ENCODE data around the gene LMX1A. TPM values are rescaled to one million over a fixed set of nuclear protein-coding genes. Genes with fewer than 3 reads are reported as not detected.

LMX1A gene
- total RNA-seq, 1 donor from 2014 or later: 1.7 TPM

- Histone ChIP-seq H3K27ac (no peak overlapping the region), H3K4me3 (no peak overlapping the region), H3K27me3 (no peaks in the 10 kb centered on the region), H3K36me3 (no peaks in the 10 kb centered on the region), H3K4me1 (no peaks in the 10 kb centered on the region), H3K9me3 (no peaks in the 10 kb centered on the region)
- intact Hi-C loops (cut with DNase I): no loop called here
- TF ChIP-seq CTCF (IDR thresholded peaks at IDR 0.05): no peak
- DNase-seq (ENCODE audit: low spot score in 2 of 2): peak in 1 of 2 donors; percentile 68
Measured at GRCh38 chr1:165364568-165365133, 8.1 kb upstream of the LMX1A start.

- Histone ChIP-seq H3K4me3 (peak overlapping the region; percentile 43 to 60), H3K36me3 (no peaks in the 10 kb centered on the region), H3K9me3 (no peaks in the 10 kb centered on the region), H3K27ac (no peak overlapping the region), H3K4me1 (peaks cover 0 to 7% of the 10 kb centered on the region in 2 donors), H3K27me3 (peaks cover 11% of the 10 kb centered on the region)
- no peak for TF ChIP-seq CTCF (IDR thresholded peaks at IDR 0.05)
- intact Hi-C loops (cut with DNase I): no loop called here
- no peak for DNase-seq (ENCODE audit: low spot score in 2 of 2)
Measured at GRCh38 chr1:165356876-165357275, 361 bp upstream of the LMX1A start.

- DNase-seq (ENCODE audit: low spot score in 2 of 2): no peak
Measured at GRCh38 chr1:165355139-165355976, 1.2 kb downstream of the LMX1A start.

GRCh38 chr1:165354739-165355138, 1.8 kb downstream of the LMX1A start:
- H3K27me3 ChIP-seq: peaks cover 11% of the 10 kb centered on the region
- DNase-seq (ENCODE audit: low spot score in 2 of 2): no peak
- no peak overlapping the region for H3K27ac ChIP-seq
- TF ChIP-seq CTCF (IDR thresholded peaks at IDR 0.05): no peak
- no peak overlapping the region for H3K4me3 ChIP-seq
- H3K9me3 ChIP-seq: no peaks in the 10 kb centered on the region
- intact Hi-C loops (cut with DNase I): no loop called here
- peaks cover 0 to 7% of the 10 kb centered on the region in 2 donors for H3K4me1 ChIP-seq
- no peaks in the 10 kb centered on the region for H3K36me3 ChIP-seq

More at GRCh38 chr1:165355139-165355976, 1.2 kb downstream of the LMX1A start:
- H3K27ac ChIP-seq: no peak overlapping the region
- TF ChIP-seq CTCF (IDR thresholded peaks at IDR 0.05): no peak
- H3K4me1 ChIP-seq: peaks cover 0 to 7% of the 10 kb centered on the region in 2 donors
- H3K9me3 ChIP-seq: no peaks in the 10 kb centered on the region
- H3K27me3 ChIP-seq: peaks cover 11% of the 10 kb centered on the region
- H3K36me3 ChIP-seq: no peaks in the 10 kb centered on the region
- peak overlapping the region; percentile 43 to 60 for H3K4me3 ChIP-seq
- intact Hi-C loops (cut with DNase I): no loop called here

GRCh38 chr1:165353731-165354671, 2.5 kb downstream of the LMX1A start:
- no peaks in the 10 kb centered on the region for H3K36me3 ChIP-seq
- H3K27ac ChIP-seq: no peak overlapping the region
- peaks cover 0 to 7% of the 10 kb centered on the region in 2 donors for H3K4me1 ChIP-seq
- intact Hi-C loops (cut with DNase I): no loop called here
- no peaks in the 10 kb centered on the region for H3K9me3 ChIP-seq
- no peak for TF ChIP-seq CTCF (IDR thresholded peaks at IDR 0.05)
- no peak overlapping the region for H3K4me3 ChIP-seq
- peaks cover 11% of the 10 kb centered on the region for H3K27me3 ChIP-seq
- DNase-seq (ENCODE audit: low spot score in 2 of 2): no peak
